ENCODE measurements around the gene TAF10. TPM values are rescaled to one million over a fixed set of nuclear protein-coding genes. Genes with fewer than 3 reads are reported as not detected.
A peak's percentile ranks its signal among the peaks of the same experiment; 100 is the strongest.

Gene TAF10
- total RNA-seq, 4 donors from 2014 or later: 35.7 to 114 (median 53.8) TPM

- H3K27ac ChIP-seq: no peak overlapping the region
- H3K36me3 ChIP-seq: no peaks in the 10 kb centered on the region
- in situ Hi-C loops (cut with MboI; ENCODE audit: low pct_ligation_motif_present in 1 of 4, low pct_unique_long_range_greater_than_20kb in 1 of 4, low sequenced_read_pairs in 3 of 4) (no loop called here), intact Hi-C loops (cut with DNase I; ENCODE audit: low total_unique reads) (no loop called here)
- H3K9me3 ChIP-seq: peaks cover 11 to 18% of the 10 kb centered on the region in 2 donors
- no peak for DNase-seq
- peaks cover 0 to 10% (median 0%) of the 10 kb centered on the region in 4 donors for H3K4me1 ChIP-seq
- WGBS, 2 donors (ENCODE audit: low coverage in 1 of 2): 97 to 100% methylated on average over 1 of the region's 1 CpG
- no peaks in the 10 kb centered on the region for H3K27me3 ChIP-seq
- no peak overlapping the region for H3K4me3 ChIP-seq
- TF ChIP-seq POLR2AphosphoS5 (IDR thresholded peaks at IDR 0.05): no peak
- TF ChIP-seq POLR2A (IDR thresholded peaks at IDR 0.05): no peak
- TF ChIP-seq, protein P1, sequence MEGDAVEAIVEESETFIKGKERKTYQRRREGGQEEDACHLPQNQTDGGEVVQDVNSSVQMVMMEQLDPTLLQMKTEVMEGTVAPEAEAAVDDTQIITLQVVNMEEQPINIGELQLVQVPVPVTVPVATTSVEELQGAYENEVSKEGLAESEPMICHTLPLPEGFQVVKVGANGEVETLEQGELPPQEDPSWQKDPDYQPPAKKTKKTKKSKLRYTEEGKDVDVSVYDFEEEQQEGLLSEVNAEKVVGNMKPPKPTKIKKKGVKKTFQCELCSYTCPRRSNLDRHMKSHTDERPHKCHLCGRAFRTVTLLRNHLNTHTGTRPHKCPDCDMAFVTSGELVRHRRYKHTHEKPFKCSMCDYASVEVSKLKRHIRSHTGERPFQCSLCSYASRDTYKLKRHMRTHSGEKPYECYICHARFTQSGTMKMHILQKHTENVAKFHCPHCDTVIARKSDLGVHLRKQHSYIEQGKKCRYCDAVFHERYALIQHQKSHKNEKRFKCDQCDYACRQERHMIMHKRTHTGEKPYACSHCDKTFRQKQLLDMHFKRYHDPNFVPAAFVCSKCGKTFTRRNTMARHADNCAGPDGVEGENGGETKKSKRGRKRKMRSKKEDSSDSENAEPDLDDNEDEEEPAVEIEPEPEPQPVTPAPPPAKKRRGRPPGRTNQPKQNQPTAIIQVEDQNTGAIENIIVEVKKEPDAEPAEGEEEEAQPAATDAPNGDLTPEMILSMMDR (IDR thresholded peaks at IDR 0.05): no peak
- TF ChIP-seq EP300 (IDR thresholded peaks at IDR 0.05; ENCODE audit: low read depth): no peak
Measured at GRCh38 chr11:6583584-6583983, 28.4 kb downstream of the TAF10 start.

DNA sequence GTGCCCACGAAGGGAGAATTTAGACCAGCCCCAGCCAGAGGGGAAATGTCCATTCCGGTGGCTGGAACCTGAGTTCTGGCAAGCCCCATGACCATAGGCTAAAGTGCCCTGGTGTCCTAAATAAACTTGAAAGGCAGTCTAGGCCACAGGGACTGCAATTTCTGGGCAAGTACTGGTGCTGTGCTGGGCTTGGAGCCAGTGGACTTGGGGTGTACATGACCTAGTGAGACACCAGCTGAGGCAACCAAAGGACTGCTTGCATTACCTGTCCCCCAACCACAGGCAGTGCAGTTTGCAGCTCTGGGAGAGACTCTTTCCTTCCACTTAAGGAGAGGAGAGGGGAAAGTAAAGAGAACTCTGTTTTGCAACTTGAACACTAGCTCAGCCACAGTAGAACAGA is 32.3 kb downstream of the TAF10 start:
- Histone ChIP-seq H3K4me3 (no peak overlapping the region), H3K36me3 (no peaks in the 10 kb centered on the region), H3K27ac (no peak overlapping the region), H3K4me1 (peaks cover 0 to 19% (median 1%) of the 10 kb centered on the region in 4 donors), H3K27me3 (no peaks in the 10 kb centered on the region), H3K9me3 (peaks cover 11 to 14% of the 10 kb centered on the region in 2 donors)
- in situ Hi-C loops (cut with MboI; ENCODE audit: low pct_ligation_motif_present in 1 of 4, low pct_unique_long_range_greater_than_20kb in 1 of 4, low sequenced_read_pairs in 3 of 4): no loop called here
- 71 to 83% methylated on average over 1 of the region's 2 CpGs for WGBS, 2 donors (ENCODE audit: low coverage in 1 of 2)
- intact Hi-C loops (cut with DNase I; ENCODE audit: low total_unique reads): no loop called here
- TF ChIP-seq, protein P1 (IDR thresholded peaks at IDR 0.05): no peak
- TF ChIP-seq POLR2A (IDR thresholded peaks at IDR 0.05): no peak
- no peak for TF ChIP-seq POLR2AphosphoS5 (IDR thresholded peaks at IDR 0.05)
- no peak for TF ChIP-seq EP300 (IDR thresholded peaks at IDR 0.05; ENCODE audit: low read depth)
- DNase-seq: no peak

GRCh38 chr11:6578134-6578533 is 33.9 kb downstream of the TAF10 start:
- TF ChIP-seq POLR2AphosphoS5 (IDR thresholded peaks at IDR 0.05) (no peak), EP300 (IDR thresholded peaks at IDR 0.05; ENCODE audit: low read depth) (no peak), POLR2A (IDR thresholded peaks at IDR 0.05) (no peak)
- TF ChIP-seq, protein P1 (IDR thresholded peaks at IDR 0.05): no peak
- Histone ChIP-seq H3K9me3 (no peaks in the 10 kb centered on the region), H3K27ac (no peak overlapping the region)

GRCh38 chr11:6576471-6577373 is 35.3 kb downstream of the TAF10 start:
- no peak for DNase-seq
- in situ Hi-C loops (cut with MboI; ENCODE audit: low pct_ligation_motif_present in 1 of 4, low pct_unique_long_range_greater_than_20kb in 1 of 4, low sequenced_read_pairs in 3 of 4) (no loop called here), intact Hi-C loops (cut with DNase I; ENCODE audit: low total_unique reads) (no loop called here)
- no peaks in the 10 kb centered on the region for H3K36me3 ChIP-seq
- H3K4me1 ChIP-seq: peaks cover 0 to 19% (median 1%) of the 10 kb centered on the region in 4 donors
- TF ChIP-seq POLR2A (IDR thresholded peaks at IDR 0.05) (no peak), EP300 (IDR thresholded peaks at IDR 0.05; ENCODE audit: low read depth) (no peak), POLR2AphosphoS5 (IDR thresholded peaks at IDR 0.05) (no peak)
- TF ChIP-seq, protein P1 (IDR thresholded peaks at IDR 0.05): no peak
- 71 to 74% methylated on average over 5 of the region's 6 CpGs for WGBS, 2 donors (ENCODE audit: low coverage in 1 of 2)
- peak overlapping the region; percentile 34 to 72 (median 54) for H3K27ac ChIP-seq
- no peaks in the 10 kb centered on the region for H3K27me3 ChIP-seq
- H3K9me3 ChIP-seq: no peaks in the 10 kb centered on the region
- H3K4me3 ChIP-seq: no peak overlapping the region

More at GRCh38 chr11:6578134-6578533, 33.9 kb downstream of the TAF10 start:
- DNase-seq: no peak
- H3K4me3 ChIP-seq: no peak overlapping the region
- intact Hi-C loops (cut with DNase I; ENCODE audit: low total_unique reads) (no loop called here), in situ Hi-C loops (cut with MboI; ENCODE audit: low pct_ligation_motif_present in 1 of 4, low pct_unique_long_range_greater_than_20kb in 1 of 4, low sequenced_read_pairs in 3 of 4) (no loop called here)
- no peaks in the 10 kb centered on the region for H3K36me3 ChIP-seq
- no peaks in the 10 kb centered on the region for H3K27me3 ChIP-seq
- H3K4me1 ChIP-seq: peaks cover 0 to 19% (median 1%) of the 10 kb centered on the region in 4 donors
- WGBS, 2 donors (ENCODE audit: low coverage in 1 of 2): 86% methylated on average over 1 of the region's 1 CpG; no CpG with 5 or more reads in 1 of the 2 donors

All from transverse colon (tissue), 4 donors.